GM18858 (cell line): ENCODE results near the gene CTNNA2.

Experiments used
- ATAC-seq: cut with Tn5 transposase; IDR thresholded peaks from one replicate; pipeline ENCODE4 v1.9.1; 2021; ENCODE audit not compliant: unreplicated experiment

The CTNNA2 gene

GRCh38 chr2:80454628-80455027, 941.8 kb downstream of the CTNNA2 start:
- ATAC-seq: no peak

GRCh38 chr2:80459028-80459427, 946.2 kb downstream of the CTNNA2 start:
- ATAC-seq: no peak

GRCh38 chr2:80461505-80462197, 948.8 kb downstream of the CTNNA2 start:
- ATAC-seq: no peak

GRCh38 chr2:80462654-80463053, 949.8 kb downstream of the CTNNA2 start:
- no peak for ATAC-seq

GRCh38 chr2:80464275-80464674, 951.4 kb downstream of the CTNNA2 start:
- ATAC-seq: no peak

GRCh38 chr2:80467262-80467811, 954.5 kb downstream of the CTNNA2 start:
- no peak for ATAC-seq

GRCh38 chr2:80469428-80469827, 956.6 kb downstream of the CTNNA2 start:
- no peak for ATAC-seq

GRCh38 chr2:80473069-80473468, 960.2 kb downstream of the CTNNA2 start:
- no peak for ATAC-seq

- ATAC-seq: no peak
Measured at GRCh38 chr2:80473796-80474195, 960.9 kb downstream of the CTNNA2 start.

- no peak for ATAC-seq
Measured at GRCh38 chr2:80475970-80476369, 963.1 kb downstream of the CTNNA2 start.

- ATAC-seq: no peak
Measured at GRCh38 chr2:80476535-80477117, 963.8 kb downstream of the CTNNA2 start.

GRCh38 chr2:80482276-80482675, 969.4 kb downstream of the CTNNA2 start:
- ATAC-seq: no peak

- no peak for ATAC-seq
Measured at GRCh38 chr2:80489717-80490116, 976.9 kb downstream of the CTNNA2 start.

- no peak for ATAC-seq
Measured at GRCh38 chr2:80490964-80491363, 978.1 kb downstream of the CTNNA2 start.

GRCh38 chr2:80496346-80496745, 983.5 kb downstream of the CTNNA2 start:
- ATAC-seq: no peak

GRCh38 chr2:80496775-80497174, 983.9 kb downstream of the CTNNA2 start:
- no peak for ATAC-seq

- no peak for ATAC-seq
Measured at GRCh38 chr2:80499095-80499494, 986.2 kb downstream of the CTNNA2 start.

- no peak for ATAC-seq
Measured at GRCh38 chr2:80501874-80502624, 989.2 kb downstream of the CTNNA2 start.

GRCh38 chr2:80506563-80506962, 993.7 kb downstream of the CTNNA2 start:
- no peak for ATAC-seq

- no peak for ATAC-seq
Measured at GRCh38 chr2:80510716-80511115, 997.9 kb downstream of the CTNNA2 start.

GRCh38 chr2:80515964-80516363, 1003.1 kb downstream of the CTNNA2 start:
- ATAC-seq: no peak

- no peak for ATAC-seq
Measured at GRCh38 chr2:80517316-80517715, 1004.5 kb downstream of the CTNNA2 start.
